Activated CD8-positive, alpha-beta memory T cell treated with anti-CD3 and anti-CD28 coated beads, Interleukin-2, amount 10 ng/mL, durations not matched to agents 7 days and 5 days (primary cell): ENCODE data around the gene PEX10. TPM values are rescaled to one million over a fixed set of nuclear protein-coding genes. Genes with fewer than 3 reads are reported as not detected.

Source experiments
- ATAC-seq: fragments of 150-1000 bp; cut with Tn5 transposase; one replicate; pipeline ENCODE4 v1.10.0; 2021; ENCODE audit warnings: moderate library complexity
- CTCF ChIA-PET: fragments of 350-600 bp; sonication (Branson Sonifier 250); formaldehyde crosslinking; loops from one replicate; lab custom pipeline; 2021; ENCODE audit warnings: antibody characterized with exemption; lab: Charles Lee
- DNase-seq: peaks from one replicate; pipeline ENCODE4 v3.0.0-alpha.2; 2020
- H3K27ac Mint-ChIP-seq: one replicate; pipeline ENCODE4 v1.8.0; 2021; ENCODE audit warnings: mild to moderate bottlenecking, mixed read lengths
- H3K27me3 Mint-ChIP-seq: one replicate; pipeline ENCODE4 v1.8.0; 2021; ENCODE audit warnings: mixed read lengths
- H3K36me3 Mint-ChIP-seq: one replicate; pipeline ENCODE4 v1.8.0; 2021; ENCODE audit warnings: mild to moderate bottlenecking, mixed read lengths
- H3K4me1 Mint-ChIP-seq: one replicate; pipeline ENCODE4 v1.8.0; 2021; ENCODE audit warnings: mixed read lengths
- H3K4me3 Mint-ChIP-seq: one replicate; pipeline ENCODE4 v1.8.0; 2021; ENCODE audit warnings: mild to moderate bottlenecking, moderate library complexity, mixed read lengths
- H3K9me3 Mint-ChIP-seq: one replicate; pipeline ENCODE4 v1.8.0; 2022; ENCODE audit warnings: low read depth, mixed read lengths
- total RNA-seq, 2 experiments: library from RNA; stranded (reverse); gene quantifications; one replicate each; pipeline ENCODE4 v1.2.3, GENCODE V29; 2021

Gene PEX10
- total RNA-seq, 2 experiments from 2014 or later: 8.7 to 12.3 TPM

DNA sequence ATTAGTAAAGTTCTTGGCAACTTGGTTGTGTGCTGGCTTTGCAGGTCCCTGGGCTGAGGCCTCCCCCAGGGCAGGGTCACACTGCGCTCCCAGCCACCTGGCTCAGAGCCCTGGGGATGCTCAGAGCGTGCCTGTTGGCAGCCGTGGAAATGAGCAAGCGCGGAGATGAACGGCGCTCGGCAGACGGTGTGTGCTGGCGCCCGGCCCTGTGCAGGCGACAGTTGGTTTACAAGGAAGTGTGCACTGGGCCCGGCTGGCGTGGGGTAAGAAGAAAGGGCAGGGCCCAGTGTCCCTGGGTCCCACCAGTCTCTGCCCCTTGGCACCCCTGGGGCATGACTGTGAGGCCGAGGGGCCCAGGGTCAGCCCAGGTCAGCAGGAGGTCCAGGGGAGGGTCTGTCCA lies 25.7 kb upstream of the PEX10 start:
- DNase-seq (no peak), ATAC-seq (no peak)
- Mint-ChIP-seq H3K36me3 (no peaks in the 10 kb centered on the region), H3K9me3 (no peaks in the 10 kb centered on the region), H3K27me3 (peaks cover 8% of the 10 kb centered on the region), H3K4me3 (no peak overlapping the region), H3K4me1 (peaks cover 4% of the 10 kb centered on the region), H3K27ac (no peak overlapping the region)
- CTCF ChIA-PET: no interaction called here

DNA sequence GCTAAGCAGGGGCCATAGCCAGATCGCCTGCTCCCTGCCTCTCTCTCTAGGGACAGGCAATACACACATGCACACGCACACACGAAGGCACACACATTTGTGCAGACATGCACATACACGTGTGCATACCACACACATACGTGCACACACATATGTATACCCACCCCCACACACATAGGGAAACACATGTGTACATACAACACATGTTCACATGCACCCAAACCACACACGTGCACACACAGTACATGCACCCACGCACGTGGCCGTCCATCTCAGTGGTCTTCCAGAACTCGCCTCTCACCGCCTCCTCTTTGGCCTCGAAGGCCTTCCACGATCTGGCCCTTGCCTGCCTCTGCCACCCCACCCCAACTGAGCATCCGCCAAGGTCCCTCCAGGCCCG lies 25.3 kb upstream of the PEX10 start:
- ATAC-seq (no peak), DNase-seq (no peak)
- Mint-ChIP-seq H3K4me3 (no peak overlapping the region), H3K9me3 (no peaks in the 10 kb centered on the region), H3K27ac (no peak overlapping the region), H3K36me3 (no peaks in the 10 kb centered on the region), H3K27me3 (peaks cover 4% of the 10 kb centered on the region), H3K4me1 (peaks cover 4% of the 10 kb centered on the region)
- CTCF ChIA-PET: no interaction called here

DNA sequence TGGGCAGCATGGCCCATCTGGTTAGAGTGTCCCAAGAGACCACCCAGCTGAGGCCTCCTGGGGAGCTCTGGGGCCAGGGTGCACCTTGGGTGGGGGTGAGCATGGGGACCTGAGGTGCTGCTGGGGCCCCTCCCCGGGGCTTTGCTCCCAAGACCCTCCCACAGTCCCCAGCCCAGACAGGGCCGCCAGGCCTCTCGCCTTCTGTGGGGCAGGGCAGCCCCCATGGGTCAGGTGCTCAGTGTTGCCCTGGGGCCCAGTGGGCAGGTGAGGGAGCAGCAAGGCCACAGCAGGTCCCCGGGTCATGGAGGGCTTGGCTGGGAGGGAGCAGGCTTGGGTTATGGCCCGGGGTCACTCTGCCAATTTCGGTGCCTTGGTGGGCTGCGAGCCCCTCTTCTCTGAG lies 24.5 kb upstream of the PEX10 start:
- H3K27ac Mint-ChIP-seq: no peak overlapping the region
- CTCF ChIA-PET: no interaction called here
- peaks cover 4% of the 10 kb centered on the region for H3K4me1 Mint-ChIP-seq
- no peak for DNase-seq
- no peak overlapping the region for H3K4me3 Mint-ChIP-seq
- no peaks in the 10 kb centered on the region for H3K36me3 Mint-ChIP-seq
- ATAC-seq: no peak
- H3K27me3 Mint-ChIP-seq: no peaks in the 10 kb centered on the region
- H3K9me3 Mint-ChIP-seq: no peaks in the 10 kb centered on the region

DNA sequence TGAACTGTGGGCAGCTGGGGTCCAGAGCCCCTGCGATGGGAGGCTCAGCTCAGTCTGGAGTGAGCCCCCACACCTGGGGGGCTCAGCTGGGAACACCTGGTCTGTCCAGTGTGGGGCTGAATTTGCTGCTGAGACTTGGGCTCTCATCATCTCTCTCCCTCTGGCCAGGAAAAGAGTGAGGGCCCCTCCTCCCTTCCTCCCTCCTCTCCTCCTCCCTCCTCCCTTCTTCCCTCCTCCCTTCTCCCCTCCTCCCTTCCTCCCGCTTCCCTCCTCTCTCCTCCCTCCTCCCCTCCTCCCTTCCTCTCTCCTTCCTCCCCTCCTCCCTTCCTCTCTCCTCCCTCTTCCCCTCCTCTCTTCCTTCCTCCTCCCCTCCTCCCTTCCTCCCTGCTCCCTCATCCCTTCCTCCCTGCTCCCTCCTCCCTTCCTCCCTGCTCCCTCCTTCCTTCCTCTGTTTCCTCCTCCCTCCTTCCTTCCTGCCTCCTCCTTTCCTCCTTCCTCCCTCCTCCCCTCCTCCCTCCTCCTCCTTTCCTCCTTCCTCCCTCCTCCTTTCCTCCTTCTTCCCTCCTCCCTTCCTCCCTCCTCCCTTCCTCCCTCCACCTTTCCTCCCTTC lies 23.5 kb upstream of the PEX10 start:
- Mint-ChIP-seq H3K27ac (no peak overlapping the region), H3K27me3 (no peaks in the 10 kb centered on the region), H3K9me3 (no peaks in the 10 kb centered on the region), H3K36me3 (no peaks in the 10 kb centered on the region), H3K4me1 (peaks cover 4% of the 10 kb centered on the region), H3K4me3 (no peak overlapping the region)
- CTCF ChIA-PET: no interaction called here
- DNase-seq (no peak), ATAC-seq (no peak)

DNA sequence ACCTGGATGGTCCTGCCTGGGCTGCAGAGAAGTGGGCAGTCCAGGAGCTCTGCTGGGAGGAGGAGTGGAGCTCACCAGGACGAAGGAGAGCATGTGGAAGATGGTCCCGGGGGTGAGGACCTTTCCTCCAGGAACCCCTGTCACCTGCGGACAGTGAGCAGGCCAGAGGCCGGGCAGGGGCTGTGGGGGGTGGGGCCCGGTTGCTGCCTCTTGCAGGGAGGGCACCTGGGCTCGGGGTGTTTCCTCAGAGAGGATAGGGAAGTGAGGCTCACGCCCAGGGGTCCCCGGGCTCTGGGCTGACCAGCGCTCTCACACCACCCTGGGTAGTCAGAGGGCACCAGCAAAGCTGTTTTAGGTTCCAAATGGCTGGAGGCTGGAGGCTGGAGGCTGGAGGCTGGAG lies 22.7 kb upstream of the PEX10 start:
- ATAC-seq: no peak
- CTCF ChIA-PET: no interaction called here

DNA sequence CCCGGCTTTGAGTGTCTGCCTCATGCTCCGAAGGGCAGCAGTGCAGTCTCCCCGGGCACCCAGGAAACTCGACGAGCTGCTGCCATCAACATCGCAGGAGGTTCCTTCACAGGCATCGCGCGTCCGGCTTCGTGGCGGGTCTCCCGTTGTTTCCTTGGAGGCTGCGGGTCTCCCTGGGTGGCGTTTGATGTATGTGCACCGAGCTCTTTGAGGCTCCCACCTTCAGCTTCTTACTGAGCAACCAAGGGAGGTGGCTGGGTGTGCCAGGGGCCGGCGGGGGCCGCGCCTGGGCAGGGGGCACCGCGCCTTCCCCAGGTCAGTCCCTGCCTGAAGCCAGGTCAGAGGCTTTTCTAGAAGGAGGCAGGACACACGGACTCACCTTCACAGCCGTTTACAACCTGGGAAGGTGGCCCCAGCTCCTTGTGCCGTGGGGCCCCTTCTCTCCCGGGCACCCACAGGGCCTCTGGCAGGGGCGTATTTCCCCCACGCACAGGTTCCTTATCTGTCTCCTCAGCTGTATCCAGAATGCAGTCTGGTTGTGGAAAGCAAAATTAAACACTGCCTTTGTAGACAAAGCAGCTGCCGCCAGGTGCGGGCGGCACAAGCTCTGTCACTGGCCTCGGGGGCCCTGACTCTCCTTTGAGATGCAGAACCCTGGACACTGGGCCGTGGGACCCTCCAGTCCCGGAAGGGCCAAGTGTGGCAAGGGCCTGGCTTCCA lies 21.7 kb upstream of the PEX10 start:
- CTCF ChIA-PET: no interaction called here
- H3K9me3 Mint-ChIP-seq: no peaks in the 10 kb centered on the region
- no peak overlapping the region for H3K4me3 Mint-ChIP-seq

More for the DNA sequence above, 22.7 kb upstream of the PEX10 start:
- no peak overlapping the region for H3K4me3 Mint-ChIP-seq
- H3K27me3 Mint-ChIP-seq: no peaks in the 10 kb centered on the region
- H3K27ac Mint-ChIP-seq: no peak overlapping the region
- no peaks in the 10 kb centered on the region for H3K36me3 Mint-ChIP-seq
- DNase-seq: no peak
- H3K4me1 Mint-ChIP-seq: peaks cover 4% of the 10 kb centered on the region
- no peaks in the 10 kb centered on the region for H3K9me3 Mint-ChIP-seq

DNA sequence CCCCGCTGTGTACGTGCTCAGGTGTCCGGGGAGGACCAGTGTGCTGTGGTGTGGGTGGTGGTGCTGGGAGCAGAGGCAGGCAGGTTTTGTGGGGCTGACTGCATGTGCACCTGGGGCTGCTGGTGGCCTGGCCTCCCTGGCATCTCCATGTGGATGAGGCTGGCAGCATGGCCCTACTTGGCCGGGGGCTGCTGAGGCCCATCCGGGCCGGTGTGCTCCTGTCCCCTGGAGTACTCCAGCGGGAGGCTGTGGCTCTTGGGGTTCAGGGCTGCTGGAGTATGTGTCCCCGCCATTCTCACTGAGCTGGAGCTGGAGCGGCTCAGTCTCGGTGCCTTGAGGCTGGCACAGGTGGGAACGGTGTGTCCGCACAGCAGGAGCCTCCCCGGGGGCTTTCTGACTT lies 20.8 kb upstream of the PEX10 start:
- H3K27ac Mint-ChIP-seq: no peak overlapping the region
- CTCF ChIA-PET: no interaction called here
- H3K4me3 Mint-ChIP-seq: no peak overlapping the region
- H3K9me3 Mint-ChIP-seq: no peaks in the 10 kb centered on the region
- no peaks in the 10 kb centered on the region for H3K36me3 Mint-ChIP-seq
- no peaks in the 10 kb centered on the region for H3K4me1 Mint-ChIP-seq
- ATAC-seq (no peak), DNase-seq (no peak)
- H3K27me3 Mint-ChIP-seq: no peaks in the 10 kb centered on the region

More for the DNA sequence above, 21.7 kb upstream of the PEX10 start:
- H3K27me3 Mint-ChIP-seq: no peaks in the 10 kb centered on the region
- no peaks in the 10 kb centered on the region for H3K36me3 Mint-ChIP-seq
- H3K27ac Mint-ChIP-seq: no peak overlapping the region
- ATAC-seq: no peak
- DNase-seq: no peak
- H3K4me1 Mint-ChIP-seq: no peaks in the 10 kb centered on the region

DNA sequence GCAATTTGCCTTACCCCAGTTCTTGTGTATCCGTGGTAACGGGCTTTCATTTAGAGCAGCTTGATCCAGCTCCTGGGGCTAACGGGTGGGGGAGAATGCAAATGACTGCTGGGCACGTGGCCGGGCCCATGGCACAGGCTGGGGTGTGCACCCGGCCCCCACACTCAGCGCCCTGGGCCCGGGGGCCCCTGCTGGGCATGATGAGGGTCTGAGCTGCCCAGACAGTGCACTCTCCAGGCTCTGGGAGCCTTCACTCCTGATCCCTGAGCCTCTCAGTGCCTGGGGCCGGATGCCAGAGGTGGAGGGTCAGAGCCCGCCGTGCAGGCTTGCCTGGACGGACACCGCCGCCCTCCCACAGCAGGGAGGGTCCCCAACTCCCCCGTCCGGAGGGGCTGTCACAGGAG lies 20.1 kb upstream of the PEX10 start:
- Mint-ChIP-seq H3K36me3 (no peaks in the 10 kb centered on the region), H3K27me3 (no peaks in the 10 kb centered on the region), H3K4me1 (no peaks in the 10 kb centered on the region), H3K4me3 (no peak overlapping the region), H3K9me3 (no peaks in the 10 kb centered on the region), H3K27ac (no peak overlapping the region)
- ATAC-seq (no peak), DNase-seq (no peak)
- CTCF ChIA-PET: no interaction called here

DNA sequence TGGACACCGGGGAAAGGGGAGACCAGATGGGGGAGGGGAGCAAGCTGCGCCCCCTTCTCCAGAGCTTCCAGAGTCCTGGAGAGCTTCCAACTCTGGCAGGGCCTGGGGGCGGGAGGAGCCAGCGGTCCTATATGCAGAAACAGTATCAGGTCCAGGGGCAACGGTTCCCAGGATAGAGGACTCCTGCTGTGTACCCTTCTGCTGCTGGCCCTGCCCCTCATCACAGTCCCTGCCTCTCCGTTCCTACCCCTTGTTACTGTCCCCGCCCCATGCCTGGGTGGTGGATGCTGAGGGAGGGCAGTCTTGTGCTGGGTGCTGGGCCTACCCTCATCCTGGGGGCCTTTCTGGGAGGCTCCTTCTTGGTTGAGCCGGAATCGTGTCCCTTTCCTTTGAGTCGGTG lies 19.2 kb upstream of the PEX10 start:
- H3K9me3 Mint-ChIP-seq: no peaks in the 10 kb centered on the region
- ATAC-seq (no peak), DNase-seq (no peak)
- H3K36me3 Mint-ChIP-seq: no peaks in the 10 kb centered on the region
- no peaks in the 10 kb centered on the region for H3K4me1 Mint-ChIP-seq
- no peaks in the 10 kb centered on the region for H3K27me3 Mint-ChIP-seq
- H3K27ac Mint-ChIP-seq: no peak overlapping the region
- CTCF ChIA-PET: no interaction called here
- H3K4me3 Mint-ChIP-seq: no peak overlapping the region

DNA sequence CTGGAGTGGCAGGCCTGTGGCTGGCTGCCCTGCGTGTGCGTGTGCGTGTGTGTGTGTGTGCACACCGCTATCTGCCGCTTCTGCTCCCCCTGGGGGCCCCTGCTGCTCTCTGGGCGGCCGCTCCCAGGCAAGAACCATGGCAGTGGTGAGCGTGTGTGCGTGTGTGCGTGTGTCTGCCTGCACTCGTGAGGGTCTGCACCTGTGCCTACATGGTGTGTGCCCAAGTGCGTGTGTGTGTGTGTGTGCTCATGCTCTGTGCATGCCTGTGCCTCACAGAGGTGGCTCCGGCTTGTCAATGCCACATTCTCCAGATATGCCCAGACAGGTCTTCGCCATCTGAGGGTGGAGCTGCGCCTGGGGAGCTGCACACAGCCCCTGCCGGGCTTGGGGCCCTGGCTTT lies 18.7 kb upstream of the PEX10 start:
- CTCF ChIA-PET: interaction anchor here (1.7 kb wide), 1 partner anchor 117 kb away, joined by 13 read pairs; no protein-coding TSS in a partner anchor

DNA sequence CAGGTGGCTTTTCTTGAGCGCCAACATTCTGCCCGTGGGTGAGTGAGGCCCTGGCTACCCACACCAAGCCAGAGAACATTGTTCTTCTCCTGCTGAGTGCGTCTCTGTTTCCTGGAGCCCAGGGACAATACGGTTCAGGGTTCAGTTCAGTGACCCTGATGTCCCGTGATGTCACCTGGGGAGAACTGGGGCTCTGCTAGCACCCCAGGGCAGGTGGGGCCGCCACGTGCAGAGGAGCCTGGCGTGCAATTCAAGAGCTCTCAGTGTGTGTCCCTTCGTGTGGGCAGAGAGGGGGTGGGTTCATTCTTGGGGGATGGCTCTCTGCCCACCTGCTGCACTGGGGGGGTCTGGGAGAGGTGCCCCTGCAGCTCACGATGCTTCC lies 18.2 kb upstream of the PEX10 start:
- Mint-ChIP-seq H3K36me3 (no peaks in the 10 kb centered on the region), H3K9me3 (no peaks in the 10 kb centered on the region), H3K27me3 (no peaks in the 10 kb centered on the region), H3K4me1 (no peaks in the 10 kb centered on the region), H3K4me3 (no peak overlapping the region), H3K27ac (no peak overlapping the region)
- no peak for ATAC-seq
- CTCF ChIA-PET: interaction anchor here (1.0 to 1.7 kb wide), 5 partner anchors 15 to 156 kb away, joined by 3 to 13 read pairs (median 4); partner anchors contain the start of genes PANK4 and PRXL2B
- DNase-seq: no peak

More for the DNA sequence above, 18.7 kb upstream of the PEX10 start:
- Mint-ChIP-seq H3K9me3 (no peaks in the 10 kb centered on the region), H3K27me3 (no peaks in the 10 kb centered on the region), H3K36me3 (no peaks in the 10 kb centered on the region), H3K27ac (no peak overlapping the region), H3K4me1 (no peaks in the 10 kb centered on the region), H3K4me3 (no peak overlapping the region)
- DNase-seq (no peak), ATAC-seq (no peak)

DNA sequence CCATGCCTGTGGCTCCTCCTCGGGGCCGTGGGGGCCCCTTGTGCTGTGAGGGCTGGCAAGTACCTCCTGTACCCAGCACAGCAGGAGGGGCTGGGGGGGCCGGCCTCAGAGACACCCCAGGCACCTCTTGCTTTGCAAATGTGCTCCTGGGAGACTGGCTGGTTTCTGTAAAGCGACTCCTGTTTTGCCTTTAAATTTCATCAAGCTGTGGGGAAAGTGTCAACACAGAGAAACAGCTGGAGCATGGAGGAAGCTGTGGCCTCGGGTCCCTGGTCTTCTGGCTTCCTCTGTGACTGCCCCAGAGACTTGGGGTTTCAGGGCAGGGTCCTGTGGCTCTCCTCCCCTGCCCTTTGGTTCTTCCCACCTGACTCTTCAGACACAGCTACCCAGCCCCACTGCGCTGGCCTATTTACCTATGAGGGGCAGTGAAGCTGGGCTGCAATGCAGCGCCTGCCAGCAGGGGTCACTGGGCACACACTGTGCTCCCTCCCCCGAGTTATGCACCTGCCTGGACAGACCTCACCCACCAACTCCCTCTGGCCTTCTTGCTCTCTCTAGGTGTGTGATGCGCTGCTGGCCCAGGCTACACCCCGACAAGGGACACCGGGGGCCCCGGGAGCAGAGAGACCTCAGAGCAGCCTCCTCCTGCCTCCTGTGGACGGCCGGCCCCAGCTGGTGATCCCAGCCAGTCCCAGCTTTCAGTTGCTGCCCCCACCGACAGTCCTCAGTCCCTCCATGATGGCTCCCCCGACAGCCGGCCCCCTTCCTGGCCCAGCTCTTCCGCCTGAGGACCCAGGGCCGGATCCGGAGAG lies 17.6 kb upstream of the PEX10 start:
- Mint-ChIP-seq H3K4me1 (no peaks in the 10 kb centered on the region), H3K36me3 (no peaks in the 10 kb centered on the region), H3K9me3 (no peaks in the 10 kb centered on the region), H3K27ac (no peak overlapping the region), H3K27me3 (no peaks in the 10 kb centered on the region), H3K4me3 (no peak overlapping the region)
- no peak for ATAC-seq
- DNase-seq: no peak
- CTCF ChIA-PET: interaction anchor here (1.0 to 1.7 kb wide), 6 partner anchors 9 to 156 kb away, joined by 3 to 13 read pairs (median 5); partner anchors contain the start of genes PANK4 and PRXL2B

DNA sequence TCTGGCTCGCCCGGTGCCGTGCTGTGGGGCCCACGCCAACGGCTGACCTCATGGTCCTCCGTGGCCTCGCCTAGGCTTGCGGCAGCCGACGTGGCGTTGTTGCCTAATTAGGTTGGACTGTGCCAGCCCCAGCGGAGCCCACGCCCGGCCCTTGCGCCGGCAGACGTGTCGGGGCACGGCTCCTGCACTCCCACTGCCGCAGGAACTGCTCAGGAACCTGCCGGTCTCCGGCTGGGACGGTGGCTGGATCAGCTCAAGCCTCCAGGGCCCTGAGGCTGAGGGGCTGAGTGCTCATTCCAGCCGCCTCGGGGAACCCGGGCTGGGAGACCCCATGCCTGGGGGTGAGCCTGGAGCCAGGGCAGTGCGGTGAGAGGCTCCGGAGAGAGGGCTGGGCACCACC lies 16.1 kb upstream of the PEX10 start:
- DNase-seq (no peak), ATAC-seq (no peak)
- H3K4me1 Mint-ChIP-seq: no peaks in the 10 kb centered on the region
- CTCF ChIA-PET: no interaction called here
- H3K9me3 Mint-ChIP-seq: no peaks in the 10 kb centered on the region
- H3K27ac Mint-ChIP-seq: no peak overlapping the region
- no peaks in the 10 kb centered on the region for H3K27me3 Mint-ChIP-seq
- no peak overlapping the region for H3K4me3 Mint-ChIP-seq
- H3K36me3 Mint-ChIP-seq: no peaks in the 10 kb centered on the region
